Aorta (tissue), 5 donors: ENCODE results near the gene ADI1. TPM values are rescaled to one million over a fixed set of nuclear protein-coding genes. Genes with fewer than 3 reads are reported as not detected.

Source experiments
- ATAC-seq: fragments of 200-7000 bp; cut with Tn5 transposase; one replicate; pipeline ENCODE4 v1.9.1; 2022; ENCODE audit warnings: moderate library complexity; ENCODE audit not compliant: low FRiP score
- DNase-seq, 2 donors: peaks; one replicate each; pipeline ENCODE4 v3.0.0-alpha.2; 2020
- H3K27ac ChIP-seq, 2 donors: one replicate each; pipeline ENCODE4 v1.5.1; 2013; ENCODE audit warnings: low read length in 2 of 2, mild to moderate bottlenecking in 2 of 2, moderate library complexity in 2 of 2, control low read depth in 1 of 2, inconsistent platforms in 1 of 2, low read depth in 1 of 2
- H3K27me3 ChIP-seq, 2 donors: one replicate each; pipeline ENCODE4 v1.6.1; 2013; ENCODE audit warnings: control low read depth in 1 of 2, low read length in 1 of 2, mild to moderate bottlenecking in 1 of 2, moderate library complexity in 1 of 2; ENCODE audit not compliant: insufficient read depth in 2 of 2, control insufficient read depth in 1 of 2
- H3K36me3 ChIP-seq, 2 donors: one replicate each; pipeline ENCODE4 v1.6.1; 2013; ENCODE audit warnings: control low read depth in 1 of 2, low read length in 1 of 2, mild to moderate bottlenecking in 1 of 2; ENCODE audit not compliant: insufficient read depth in 2 of 2, control insufficient read depth in 1 of 2
- H3K4me1 ChIP-seq, 2 donors: one replicate each; pipeline ENCODE4 v1.6.1; 2013; ENCODE audit warnings: low read length in 2 of 2, control low read depth in 1 of 2, mild to moderate bottlenecking in 1 of 2, moderate library complexity in 1 of 2; ENCODE audit not compliant: insufficient read depth in 2 of 2, control insufficient read depth in 1 of 2
- H3K4me3 ChIP-seq, 2 donors: one replicate each; pipeline ENCODE4 v1.5.1; 2013; ENCODE audit warnings: low read length in 2 of 2, control low read depth in 1 of 2, mild to moderate bottlenecking in 1 of 2
- H3K9me3 ChIP-seq: one replicate; pipeline ENCODE4 v1.6.1; 2013; ENCODE audit warnings: mild to moderate bottlenecking, low read length; ENCODE audit not compliant: control insufficient read depth
- WGBS, 2 donors: extraction: QIAGEN DNeasy Blood & Tissue Kit; methylation state at CpG; one replicate each; pipeline ENCODE4 v1.1.7; 2013; 5-methylcytosine and 5-hydroxymethylcytosine counted together
- intact Hi-C, 2 donors: fragments of 100-400 bp; cut with DNase I; formaldehyde crosslinking; loops; one replicate each; pipeline versions ENCODE4 v1.14.2 to v1.15.0; 2022
- polyA plus RNA-seq, 2 donors: library from polyadenylated mRNA; stranded (reverse); fragments of 200-250 nt; gene quantifications; one replicate each; pipeline ENCODE4 v1.2.3, GENCODE V29; 2013
- total RNA-seq, 2 donors: library from RNA; stranded (reverse); fragmentation: NEBNext Ultra II Directional; extraction: Animal tissue kit (Norgen Biotek cat#: 25700); gene quantifications; one replicate each; pipeline ENCODE4 v1.2.1, GENCODE V29; 2021
- donor health status: healthy with polysubstance abuse.
- donor health status: Bipolar disorder and iron deficiency.
- donor health status: DM: no; HTN: no; CAD: no.
- donor health status: DM: no; HTN: no; CAD: no.
- donor health status: DM: yes; HTN: yes; CAD: no.

Gene ADI1
- total and polyA plus RNA-seq, 4 donors: 63.7 to 206 (median 114) TPM

DNA sequence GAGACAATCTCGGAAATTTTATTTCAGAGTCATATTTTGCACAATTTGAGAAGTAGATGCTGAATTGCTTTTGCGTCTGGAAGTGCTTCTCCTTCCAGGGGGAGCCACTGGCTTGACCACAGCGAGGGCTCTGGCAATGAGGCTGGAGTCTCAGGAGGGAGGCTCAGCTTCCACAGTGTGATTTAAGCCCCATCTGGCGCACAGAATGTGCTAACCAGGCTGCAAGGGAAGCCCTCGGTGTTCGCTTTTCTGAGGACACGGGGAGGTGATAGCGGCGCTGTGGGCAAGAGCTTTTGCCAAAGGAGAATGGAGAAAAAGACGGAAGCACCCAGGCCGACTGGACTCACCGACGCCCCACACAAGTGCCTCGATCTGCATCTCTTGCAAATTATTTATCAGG lies 52.4 kb downstream of the ADI1 start:
- intact Hi-C loops: no loop called here
- H3K27ac ChIP-seq: peak overlapping the region in 1 of 2 donors; percentile 95
- peaks cover 5 to 10% of the 10 kb centered on the region in 2 donors for H3K4me1 ChIP-seq

DNA sequence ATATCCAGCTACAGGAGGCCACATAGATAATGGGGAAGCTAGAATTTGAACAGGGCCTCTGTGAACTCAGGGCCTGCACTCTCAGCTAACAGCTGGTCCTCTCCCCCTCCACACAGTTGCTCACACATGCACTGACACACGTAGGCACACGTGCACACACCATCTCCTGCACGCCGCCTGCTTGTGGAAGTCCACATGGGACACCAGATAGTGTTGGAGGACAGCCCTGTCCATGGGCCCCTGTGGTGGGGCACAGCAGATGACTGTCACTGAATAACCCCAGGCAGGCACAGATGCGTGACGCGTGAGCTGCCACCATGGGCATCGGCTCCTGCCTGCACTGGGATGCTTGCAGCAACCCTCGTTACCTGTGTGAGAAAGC lies 52.9 kb downstream of the ADI1 start:
- whole genome bisulfite sequencing, 2 donors: 88 to 93% methylated on average over 9 of the region's 9 CpGs
- Histone ChIP-seq H3K27ac (peak overlapping the region in 1 of 2 donors; percentile 95), H3K27me3 (no peaks in the 10 kb centered on the region), H3K9me3 (no peaks in the 10 kb centered on the region), H3K4me1 (peaks cover 5 to 7% of the 10 kb centered on the region in 2 donors), H3K36me3 (no peaks in the 10 kb centered on the region), H3K4me3 (no peak overlapping the region)
- ATAC-seq (no peak), DNase-seq (peak; percentile 34 to 55)
- intact Hi-C loops: no loop called here

More for the DNA sequence above, 52.4 kb downstream of the ADI1 start:
- DNase-seq (peak in 1 of 2 donors; percentile 36), ATAC-seq (no peak)
- Histone ChIP-seq H3K36me3 (no peaks in the 10 kb centered on the region), H3K4me3 (no peak overlapping the region), H3K9me3 (no peaks in the 10 kb centered on the region), H3K27me3 (no peaks in the 10 kb centered on the region)
- 88 to 93% methylated on average over 14 of the region's 14 CpGs for WGBS, 2 donors

DNA sequence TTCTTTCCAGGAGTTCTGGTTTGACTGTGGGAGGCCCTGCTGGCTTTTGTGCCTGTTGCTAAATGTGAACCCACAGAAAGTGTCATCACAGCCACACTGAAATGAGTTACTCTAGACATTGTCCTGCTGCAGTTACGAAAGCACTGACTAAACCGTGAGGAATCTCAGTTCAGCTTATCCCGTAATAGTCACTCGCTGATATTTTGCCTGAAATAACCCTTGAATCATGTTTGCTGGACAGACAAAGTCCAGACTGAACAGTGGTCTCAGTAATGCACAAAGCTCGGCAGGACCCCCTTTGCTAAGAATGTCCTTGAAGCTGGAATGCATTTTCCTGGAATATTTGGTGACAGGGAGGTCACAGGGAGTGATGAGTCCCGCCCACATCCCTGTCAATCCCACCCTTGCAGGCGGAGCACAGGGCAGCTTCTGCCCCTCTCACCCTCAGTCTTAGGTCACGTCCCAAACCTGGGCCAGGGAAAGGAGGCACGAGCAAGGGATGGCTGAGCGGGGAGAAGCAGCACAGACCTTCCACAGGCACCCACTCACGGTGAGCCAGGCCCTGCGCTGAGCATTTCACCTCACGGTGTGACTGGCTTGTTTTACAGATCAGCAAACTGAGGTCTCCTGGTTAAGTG lies 53.4 kb downstream of the ADI1 start:
- H3K4me3 ChIP-seq: no peak overlapping the region
- H3K36me3 ChIP-seq: no peaks in the 10 kb centered on the region
- no peaks in the 10 kb centered on the region for H3K9me3 ChIP-seq
- no peaks in the 10 kb centered on the region for H3K27me3 ChIP-seq
- DNase-seq: peak; percentile 38 to 67
- intact Hi-C loops: no loop called here
- no peak for ATAC-seq
- 50 to 51% methylated on average over 13 of the region's 13 CpGs for WGBS, 2 donors
- peaks cover 3% of the 10 kb centered on the region in 2 donors for H3K4me1 ChIP-seq
- H3K27ac ChIP-seq: peak overlapping the region in 1 of 2 donors; percentile 95

DNA sequence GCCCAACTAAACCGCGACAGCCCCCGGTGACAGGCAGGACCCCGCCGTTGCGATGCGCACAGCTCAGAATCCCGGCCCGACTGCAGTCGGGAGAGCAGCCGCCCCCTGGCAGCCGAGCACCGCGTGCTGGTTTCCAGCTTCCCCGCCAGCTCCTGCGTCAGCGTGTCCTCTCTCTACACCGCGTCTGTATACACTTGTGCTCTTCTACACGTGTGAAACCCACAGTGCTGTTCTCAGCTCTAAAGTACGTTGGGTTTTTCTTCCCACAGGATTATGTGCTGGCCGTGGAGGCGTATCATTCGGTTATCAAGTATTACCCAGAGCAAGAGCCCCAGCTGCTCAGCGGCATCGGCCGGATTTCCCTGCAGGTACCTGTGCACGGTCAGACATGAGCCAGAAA lies 54.0 kb downstream of the ADI1 start:
- no peak for ATAC-seq
- Histone ChIP-seq H3K9me3 (no peaks in the 10 kb centered on the region), H3K27ac (peak overlapping the region in 1 of 2 donors; percentile 92), H3K4me1 (peaks cover 3% of the 10 kb centered on the region in 2 donors), H3K36me3 (no peaks in the 10 kb centered on the region), H3K27me3 (no peaks in the 10 kb centered on the region), H3K4me3 (no peak overlapping the region)
- 90 to 92% methylated on average over 28 of the region's 28 CpGs for WGBS, 2 donors
- DNase-seq: peak in 1 of 2 donors; percentile 69
- intact Hi-C loops: no loop called here

DNA sequence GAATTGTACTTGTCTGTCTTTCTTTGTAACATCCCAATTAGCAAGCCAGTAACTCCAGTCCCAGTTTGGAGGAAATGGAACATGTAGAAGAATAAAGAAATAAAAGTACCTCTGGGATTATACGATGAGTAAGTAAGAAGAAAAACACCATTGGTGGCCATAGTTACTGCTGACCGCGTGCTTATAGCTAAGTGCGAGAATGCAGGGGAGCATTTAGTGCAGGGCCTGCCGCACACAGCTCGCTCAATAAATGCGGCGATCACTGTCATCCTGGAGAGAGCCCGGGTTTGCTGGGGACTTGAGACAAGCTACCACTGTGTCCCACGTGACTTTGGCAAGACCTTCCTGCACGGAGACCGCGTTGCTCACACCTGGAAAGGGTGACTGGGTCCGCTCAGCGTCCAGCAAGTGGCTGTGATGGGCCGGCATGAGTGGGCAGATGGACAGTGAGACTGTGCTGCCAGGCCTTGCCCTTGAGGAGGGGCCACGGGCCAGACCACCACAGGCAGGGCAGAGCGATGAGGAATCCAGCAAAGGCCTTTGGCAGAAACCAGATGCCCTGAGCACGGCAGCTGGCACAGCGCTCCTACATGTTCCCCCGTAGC lies 54.8 kb downstream of the ADI1 start:
- ATAC-seq: no peak
- peaks cover under 1 to 3% of the 10 kb centered on the region in 2 donors for H3K4me1 ChIP-seq
- intact Hi-C loops: loop anchor here in 1 of 2 donors (5.0 kb wide), 1 partner anchor 42 kb away; no protein-coding TSS in a partner anchor

DNA sequence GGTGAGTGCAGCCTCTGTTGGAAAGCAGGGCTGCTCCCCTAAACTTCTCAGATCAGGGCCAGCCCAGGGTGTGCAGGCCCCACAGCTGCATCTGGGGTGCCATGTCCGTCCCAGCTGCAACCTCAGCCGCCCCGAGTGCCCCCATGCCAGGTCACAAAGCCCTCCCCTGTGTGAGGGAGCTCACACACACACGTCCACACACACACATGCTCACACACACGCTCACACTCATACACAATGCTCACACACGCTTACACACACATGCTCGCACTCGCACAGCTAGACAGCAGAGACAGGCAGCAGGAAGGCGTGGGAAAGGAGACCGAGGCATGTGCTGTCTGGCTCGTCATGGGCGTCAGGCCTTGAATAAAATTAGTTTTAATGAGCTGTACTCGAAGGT lies 55.4 kb downstream of the ADI1 start:
- Histone ChIP-seq H3K9me3 (no peaks in the 10 kb centered on the region), H3K27me3 (no peaks in the 10 kb centered on the region), H3K27ac (peak overlapping the region in 1 of 2 donors; percentile 23), H3K36me3 (no peaks in the 10 kb centered on the region), H3K4me1 (no peaks in the 10 kb centered on the region), H3K4me3 (no peak overlapping the region)
- intact Hi-C loops: loop anchor here in 1 of 2 donors (5.0 kb wide), 1 partner anchor 42 kb away; no protein-coding TSS in a partner anchor
- 93 to 95% methylated on average over 13 of the region's 13 CpGs for WGBS, 2 donors
- DNase-seq (peak in 1 of 2 donors; percentile 37), ATAC-seq (no peak)

More for the DNA sequence above, 54.8 kb downstream of the ADI1 start:
- no peaks in the 10 kb centered on the region for H3K36me3 ChIP-seq
- H3K9me3 ChIP-seq: no peaks in the 10 kb centered on the region
- 94 to 96% methylated on average over 21 of the region's 21 CpGs for WGBS, 2 donors
- H3K4me3 ChIP-seq: no peak overlapping the region
- DNase-seq: peak in 1 of 2 donors; percentile 70
- no peaks in the 10 kb centered on the region for H3K27me3 ChIP-seq
- peak overlapping the region in 1 of 2 donors; percentile 18 for H3K27ac ChIP-seq

DNA sequence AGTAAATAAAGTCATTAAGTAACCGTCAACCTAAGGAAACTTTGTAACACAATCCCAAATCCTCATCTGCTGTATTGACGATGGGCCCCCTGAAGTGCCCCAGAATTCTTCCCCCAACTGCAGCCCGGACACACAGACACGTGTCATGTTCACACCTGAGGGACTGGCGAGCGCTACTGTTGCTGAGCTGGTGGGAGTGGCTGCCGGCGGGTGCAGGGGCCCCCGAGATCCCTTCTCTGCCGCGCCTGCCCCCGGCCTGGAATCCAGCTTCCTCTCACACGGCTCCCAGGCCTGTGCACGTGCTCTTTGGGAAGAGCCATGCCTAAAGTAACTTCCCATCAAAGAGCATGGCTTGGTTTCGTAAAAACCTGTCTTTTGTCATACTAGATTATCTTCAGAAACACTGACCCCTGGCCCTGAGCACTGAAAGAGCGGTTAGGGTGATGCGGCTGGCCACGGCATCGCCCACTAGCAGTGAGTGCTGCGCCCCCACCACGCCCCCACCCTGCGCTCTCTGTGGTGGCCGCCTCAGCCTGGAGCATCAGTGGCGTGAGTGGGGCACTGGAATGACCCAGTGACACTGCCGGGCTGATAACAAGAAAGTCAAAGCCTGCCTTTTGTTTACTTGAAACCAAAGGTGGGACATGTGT lies 56.0 kb downstream of the ADI1 start:
- Histone ChIP-seq H3K27me3 (no peaks in the 10 kb centered on the region), H3K36me3 (peaks cover 0 to 2% of the 10 kb centered on the region in 2 donors), H3K4me3 (no peak overlapping the region), H3K27ac (no peak overlapping the region), H3K9me3 (no peaks in the 10 kb centered on the region), H3K4me1 (no peaks in the 10 kb centered on the region)
- peak in 1 of 2 donors; percentile 55 for DNase-seq
- intact Hi-C loops: loop anchor here in 1 of 2 donors (5.0 kb wide), 1 partner anchor 41 kb away; no protein-coding TSS in a partner anchor
- ATAC-seq: no peak
- WGBS, 2 donors: 79 to 85% methylated on average over 25 of the region's 25 CpGs

DNA sequence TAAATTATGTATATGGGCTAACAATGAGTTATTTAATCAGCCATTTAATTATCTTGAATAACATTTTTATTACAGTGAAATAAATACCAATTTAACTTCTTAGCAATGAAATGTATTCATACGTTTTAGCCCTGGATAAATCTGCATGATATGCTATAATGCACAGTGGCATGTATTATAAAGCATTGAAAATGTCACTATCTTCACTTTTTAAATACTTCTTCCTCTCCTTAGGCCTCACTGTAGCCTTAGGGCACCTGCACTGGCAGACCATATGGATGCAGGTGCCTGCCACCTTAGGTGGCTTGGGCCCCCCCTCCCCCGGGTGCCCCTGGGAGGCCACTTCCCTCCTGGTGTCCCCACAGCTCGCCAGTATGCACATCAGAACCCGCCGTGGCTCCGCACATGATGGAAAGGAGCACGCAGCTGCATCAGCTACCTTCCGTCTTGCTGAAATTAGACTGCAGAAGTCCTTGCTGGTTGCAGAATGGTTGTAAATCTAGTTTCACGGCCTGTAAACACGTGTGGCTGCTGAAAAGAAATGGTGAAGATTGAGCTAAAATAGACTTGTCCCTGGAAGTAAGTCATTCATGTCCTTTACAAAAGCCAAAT lies 56.7 kb downstream of the ADI1 start:
- DNase-seq: peak in 1 of 2 donors; percentile 65
- Histone ChIP-seq H3K36me3 (peaks cover 0 to 5% of the 10 kb centered on the region in 2 donors), H3K27ac (no peak overlapping the region), H3K4me1 (no peaks in the 10 kb centered on the region), H3K27me3 (no peaks in the 10 kb centered on the region), H3K4me3 (no peak overlapping the region), H3K9me3 (no peaks in the 10 kb centered on the region)
- 72 to 73% methylated on average over 10 of the region's 10 CpGs for WGBS, 2 donors
- ATAC-seq: no peak
- intact Hi-C loops: loop anchor here in 1 of 2 donors (5.0 kb wide), 1 partner anchor 40 kb away; no protein-coding TSS in a partner anchor
